ENCODE data around the gene PDE4B.

- TF ChIP-seq EZH2 (IDR thresholded peaks at IDR 0.05; ENCODE audit: borderline replicate concordance, control insufficient read depth, low read depth, low read length) = no peak
- TF ChIP-seq SMC3 (IDR thresholded peaks at IDR 0.05; ENCODE audit: borderline replicate concordance, low read length) = no peak
These were observed 575.6 kb downstream of the PDE4B start for GRCh38 chr1:66368261-66368660.

Measured in GM12878 (cell line).